Suprapubic skin (tissue), 4 donors: ENCODE measurements around the gene FAF1.

ENCODE experiments used
- EP300 ChIP-seq: sonication (generic); formaldehyde crosslinking; IDR thresholded peaks from one replicate; pipeline ENCODE4 v1.6.1; 2017; ENCODE audit warnings: antibody characterized with exemption
- POLR2A ChIP-seq, 2 donors: fragments of 450-650 bp; IDR thresholded peaks; one replicate each; pipeline ENCODE4 v1.6.1; 2017; ENCODE audit warnings: antibody characterized with exemption in 2 of 2, mild to moderate bottlenecking in 2 of 2, moderate library complexity in 2 of 2
- POLR2AphosphoS5 ChIP-seq, 3 donors: sonication (generic); formaldehyde crosslinking; IDR thresholded peaks; one replicate each; pipeline ENCODE4 v1.6.1; 2017; ENCODE audit warnings: antibody characterized with exemption in 3 of 3
- TF ChIP-seq, protein P1 (sequence below), 2 donors: fragments of 200-600 bp in 1 of 2; fragments of 450-650 bp in 1 of 2; sonication (generic) in 1 of 2; IDR thresholded peaks; one replicate each; pipeline ENCODE4 v1.5.1; 2016 to 2019; ENCODE audit warnings: antibody characterized with exemption in 2 of 2, mild to moderate bottlenecking in 1 of 2, moderate library complexity in 1 of 2

DNA sequence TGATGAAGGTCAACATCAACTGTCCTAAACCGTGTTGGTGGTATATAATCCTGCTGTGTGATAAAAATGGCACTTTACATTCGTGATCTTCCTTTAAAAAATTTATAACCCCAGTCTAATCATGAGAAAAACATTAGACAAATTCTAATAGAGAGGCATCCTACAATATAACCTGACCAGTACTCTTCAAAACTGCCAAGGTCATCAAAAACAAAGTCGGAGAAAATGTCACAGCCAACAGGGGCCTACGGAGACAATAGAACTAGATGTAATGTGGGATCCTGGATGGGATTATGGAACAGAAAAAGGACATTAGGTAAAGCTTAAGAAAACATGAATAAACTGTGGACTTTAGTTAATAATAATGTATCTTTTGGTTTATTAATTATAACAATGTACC, 34.9 kb upstream of the FAF1 start:
- TF ChIP-seq, protein P1, sequence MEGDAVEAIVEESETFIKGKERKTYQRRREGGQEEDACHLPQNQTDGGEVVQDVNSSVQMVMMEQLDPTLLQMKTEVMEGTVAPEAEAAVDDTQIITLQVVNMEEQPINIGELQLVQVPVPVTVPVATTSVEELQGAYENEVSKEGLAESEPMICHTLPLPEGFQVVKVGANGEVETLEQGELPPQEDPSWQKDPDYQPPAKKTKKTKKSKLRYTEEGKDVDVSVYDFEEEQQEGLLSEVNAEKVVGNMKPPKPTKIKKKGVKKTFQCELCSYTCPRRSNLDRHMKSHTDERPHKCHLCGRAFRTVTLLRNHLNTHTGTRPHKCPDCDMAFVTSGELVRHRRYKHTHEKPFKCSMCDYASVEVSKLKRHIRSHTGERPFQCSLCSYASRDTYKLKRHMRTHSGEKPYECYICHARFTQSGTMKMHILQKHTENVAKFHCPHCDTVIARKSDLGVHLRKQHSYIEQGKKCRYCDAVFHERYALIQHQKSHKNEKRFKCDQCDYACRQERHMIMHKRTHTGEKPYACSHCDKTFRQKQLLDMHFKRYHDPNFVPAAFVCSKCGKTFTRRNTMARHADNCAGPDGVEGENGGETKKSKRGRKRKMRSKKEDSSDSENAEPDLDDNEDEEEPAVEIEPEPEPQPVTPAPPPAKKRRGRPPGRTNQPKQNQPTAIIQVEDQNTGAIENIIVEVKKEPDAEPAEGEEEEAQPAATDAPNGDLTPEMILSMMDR (IDR thresholded peaks at IDR 0.05), result no peak
- no peak for TF ChIP-seq EP300
- TF ChIP-seq POLR2A (IDR thresholded peaks at IDR 0.05), result no peak
- TF ChIP-seq POLR2AphosphoS5 (IDR thresholded peaks at IDR 0.05), result no peak
